OCI-LY7 (cell line): Measurements from ENCODE around the gene PACSIN2.

Experiments used
- EZH2phosphoT487 ChIP-seq: fragments of 200-600 bp; sonication (generic); IDR thresholded peaks from 2 replicates; pipeline ENCODE4 v1.6.1; 2018; ENCODE audit warnings: low read depth, borderline replicate concordance, mild to moderate bottlenecking, mixed run types, antibody characterized with exemption, low read length, moderate library complexity, mixed read lengths
- TF ChIP-seq, protein P1 (sequence below): fragments of 200-600 bp; sonication (generic); conservative IDR thresholded peaks from 2 replicates; pipeline ENCODE4 v1.5.1; 2014; ENCODE audit warnings: mild to moderate bottlenecking, antibody characterized with exemption, low read length, moderate library complexity, mixed read lengths

DNA sequence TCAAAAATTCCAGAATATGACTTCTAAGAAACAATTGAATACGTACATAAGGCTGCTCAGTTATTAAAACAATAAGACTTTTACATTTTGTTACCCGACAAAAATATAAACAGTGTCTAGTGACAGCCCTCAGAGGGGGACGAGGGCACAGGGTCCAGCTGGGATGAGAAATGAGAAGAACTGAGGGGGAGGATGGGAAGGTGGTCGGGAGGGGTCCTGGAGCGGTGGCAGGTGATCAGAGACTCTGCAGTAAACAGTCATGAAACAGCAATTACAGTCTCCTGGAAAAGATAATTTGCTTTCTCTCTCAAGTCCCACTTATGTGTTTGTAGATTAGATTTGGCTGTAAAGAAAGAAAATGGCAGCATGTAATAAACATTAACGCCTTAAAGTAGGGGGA is 56.0 kb downstream of the PACSIN2 start:
- TF ChIP-seq, protein P1, sequence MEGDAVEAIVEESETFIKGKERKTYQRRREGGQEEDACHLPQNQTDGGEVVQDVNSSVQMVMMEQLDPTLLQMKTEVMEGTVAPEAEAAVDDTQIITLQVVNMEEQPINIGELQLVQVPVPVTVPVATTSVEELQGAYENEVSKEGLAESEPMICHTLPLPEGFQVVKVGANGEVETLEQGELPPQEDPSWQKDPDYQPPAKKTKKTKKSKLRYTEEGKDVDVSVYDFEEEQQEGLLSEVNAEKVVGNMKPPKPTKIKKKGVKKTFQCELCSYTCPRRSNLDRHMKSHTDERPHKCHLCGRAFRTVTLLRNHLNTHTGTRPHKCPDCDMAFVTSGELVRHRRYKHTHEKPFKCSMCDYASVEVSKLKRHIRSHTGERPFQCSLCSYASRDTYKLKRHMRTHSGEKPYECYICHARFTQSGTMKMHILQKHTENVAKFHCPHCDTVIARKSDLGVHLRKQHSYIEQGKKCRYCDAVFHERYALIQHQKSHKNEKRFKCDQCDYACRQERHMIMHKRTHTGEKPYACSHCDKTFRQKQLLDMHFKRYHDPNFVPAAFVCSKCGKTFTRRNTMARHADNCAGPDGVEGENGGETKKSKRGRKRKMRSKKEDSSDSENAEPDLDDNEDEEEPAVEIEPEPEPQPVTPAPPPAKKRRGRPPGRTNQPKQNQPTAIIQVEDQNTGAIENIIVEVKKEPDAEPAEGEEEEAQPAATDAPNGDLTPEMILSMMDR: no peak
- no peak for TF ChIP-seq EZH2phosphoT487
